AG10803 (cell line): Measurements from ENCODE around the gene CDH4.

Experiments used
- DNase-seq: peaks from one replicate; pipeline ENCODE4 v3.0.0; 2010; ENCODE audit warnings: low read depth
- H3K4me3 ChIP-seq: 2 replicates; pipeline ENCODE4 v1.5.1; 2011; ENCODE audit warnings: mild to moderate bottlenecking, low read length, control low read depth
- CTCF ChIP-seq: conservative IDR thresholded peaks from 2 replicates; pipeline ENCODE4 v1.5.1; 2011; ENCODE audit warnings: mild to moderate bottlenecking, low read length, control low read depth, inconsistent platforms

The CDH4 gene

GRCh38 chr20:61693055-61693600 is 441.1 kb downstream of the CDH4 start:
- no peak overlapping the region for H3K4me3 ChIP-seq
- TF ChIP-seq CTCF = no peak
- no peak for DNase-seq

- no peak for TF ChIP-seq CTCF
- no peak overlapping the region for H3K4me3 ChIP-seq
- no peak for DNase-seq
Observed at GRCh38 chr20:61694682-61695081, 442.6 kb downstream of the CDH4 start.

GRCh38 chr20:61695741-61696140 is 443.7 kb downstream of the CDH4 start:
- DNase-seq = no peak
- H3K4me3 ChIP-seq = no peak overlapping the region
- no peak for TF ChIP-seq CTCF

- no peak overlapping the region for H3K4me3 ChIP-seq
- DNase-seq = no peak
- TF ChIP-seq CTCF = no peak
Observed at GRCh38 chr20:61696181-61696735, 444.2 kb downstream of the CDH4 start.

- no peak for TF ChIP-seq CTCF
- no peak for DNase-seq
- no peak overlapping the region for H3K4me3 ChIP-seq
Observed at GRCh38 chr20:61697666-61698597, 445.9 kb downstream of the CDH4 start.

GRCh38 chr20:61698598-61699494 is 446.8 kb downstream of the CDH4 start:
- TF ChIP-seq CTCF = no peak
- DNase-seq = no peak
- no peak overlapping the region for H3K4me3 ChIP-seq
